Karpas-422 (cell line): ENCODE results near the gene FBXL15. TPM values are rescaled to one million over a fixed set of nuclear protein-coding genes. Genes with fewer than 3 reads are reported as not detected.

Experiments used
- DNase-seq: peaks from one replicate; pipeline ENCODE4 v3.0.0-alpha.2; 2015
- H2AFZ ChIP-seq: fragments of 200-600 bp; sonication (generic); 2 replicates; pipeline ENCODE4 v1.6.1; 2014; ENCODE audit warnings: antibody characterized with exemption, low read length, mixed read lengths
- H3K27ac ChIP-seq: fragments of 200-600 bp; sonication (generic); 2 replicates; pipeline ENCODE4 v1.5.1; 2014; ENCODE audit warnings: mild to moderate bottlenecking, low read length, moderate library complexity
- H3K27me3 ChIP-seq: fragments of 200-600 bp; sonication (generic); 2 replicates; pipeline ENCODE4 v1.6.1; 2014; ENCODE audit warnings: low read length, mixed read lengths
- H3K36me3 ChIP-seq: fragments of 200-600 bp; sonication (generic); 2 replicates; pipeline ENCODE4 v1.6.1; 2014; ENCODE audit warnings: low read length, mixed read lengths; ENCODE audit not compliant: insufficient read depth
- H3K4me1 ChIP-seq: fragments of 200-600 bp; sonication (generic); 2 replicates; pipeline ENCODE4 v1.6.1; 2014; ENCODE audit warnings: mild to moderate bottlenecking, low read length, mixed read lengths
- H3K4me2 ChIP-seq: fragments of 200-600 bp; sonication (generic); 2 replicates; pipeline ENCODE4 v1.6.1; 2014; ENCODE audit warnings: low read length, low read depth, mild to moderate bottlenecking; ENCODE audit not compliant: poor library complexity, severe bottlenecking
- H3K4me3 ChIP-seq: fragments of 200-600 bp; sonication (generic); 2 replicates; pipeline ENCODE4 v1.5.1; 2014; ENCODE audit warnings: mild to moderate bottlenecking, antibody characterized with exemption, low read length, mixed read lengths
- H3K79me2 ChIP-seq: fragments of 200-600 bp; sonication (generic); 2 replicates; pipeline ENCODE4 v1.6.1; 2014; ENCODE audit warnings: mild to moderate bottlenecking, low read length, mixed read lengths
- H3K9ac ChIP-seq: fragments of 200-600 bp; sonication (generic); 2 replicates; pipeline ENCODE4 v1.6.0; 2014; ENCODE audit warnings: low read length
- H3K9me2 ChIP-seq: fragments of 200-600 bp; sonication (generic), shearing (Covaris generic); replicated peaks from 2 replicates; pipeline ENCODE4 v1.6.0; 2014; ENCODE audit warnings: mild to moderate bottlenecking, low read length, moderate library complexity; ENCODE audit not compliant: insufficient read depth
- H3K9me3 ChIP-seq: fragments of 300-700, 200-600 bp; sonication (generic); 2 replicates; pipeline ENCODE4 v1.6.1; 2014; ENCODE audit warnings: low read length, mixed read lengths
- H4K20me1 ChIP-seq: fragments of 200-600 bp; sonication (generic); 2 replicates; pipeline ENCODE4 v1.6.1; 2014; ENCODE audit warnings: mild to moderate bottlenecking, antibody characterized with exemption, low read length, low read depth; ENCODE audit not compliant: insufficient read depth
- total RNA-seq: library from RNA; depleted of rRNA; stranded (reverse); fragments of >200 nt; shearing (Covaris generic); gene quantifications from 2 replicates; pipeline ENCODE4 v1.2.3, GENCODE V29; 2014; ENCODE audit warnings: low replicate concordance

Gene FBXL15
- total RNA-seq, 1 experiment from 2014 or later: 2.4 TPM

DNA sequence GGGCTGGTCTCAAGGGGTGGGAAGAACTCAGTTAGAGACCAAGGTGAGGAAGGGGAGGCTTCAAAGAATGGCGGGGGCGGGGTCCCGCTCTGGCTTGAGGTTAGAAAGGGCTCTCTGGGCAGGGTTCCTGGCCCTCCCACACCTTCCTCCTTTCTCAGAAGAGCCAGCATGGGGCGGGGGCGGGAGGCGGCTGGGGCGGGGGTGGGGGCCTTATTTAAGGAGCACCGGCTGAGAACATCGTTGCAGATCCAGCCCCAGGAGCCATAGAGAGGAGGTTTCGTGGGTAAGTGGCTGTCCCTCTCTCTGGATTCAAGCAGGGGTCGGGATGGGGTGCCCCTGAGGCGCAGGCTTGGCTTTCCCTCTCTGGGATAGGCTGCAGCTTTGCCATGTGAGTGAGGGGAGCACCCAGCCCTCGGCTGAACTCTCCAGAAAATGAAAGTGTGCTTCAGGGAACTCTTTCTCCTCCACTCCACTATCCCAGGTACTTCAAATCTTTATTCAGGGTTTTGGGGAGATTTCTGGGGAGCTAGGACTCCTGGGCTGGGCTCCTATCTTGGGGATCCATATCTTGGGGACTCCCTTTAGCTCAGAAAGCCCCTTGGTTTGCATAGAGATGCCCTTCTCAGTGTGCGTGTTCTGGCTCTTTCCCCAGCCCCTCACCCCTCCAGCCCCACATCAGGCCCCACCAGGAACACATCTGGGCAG lies 15.0 kb downstream of the FBXL15 start:
- H3K79me2 ChIP-seq: peaks cover 13% of the 10 kb centered on the region
- no peak overlapping the region; the same call in 1 of the 2 replicates for H3K4me3 ChIP-seq

DNA sequence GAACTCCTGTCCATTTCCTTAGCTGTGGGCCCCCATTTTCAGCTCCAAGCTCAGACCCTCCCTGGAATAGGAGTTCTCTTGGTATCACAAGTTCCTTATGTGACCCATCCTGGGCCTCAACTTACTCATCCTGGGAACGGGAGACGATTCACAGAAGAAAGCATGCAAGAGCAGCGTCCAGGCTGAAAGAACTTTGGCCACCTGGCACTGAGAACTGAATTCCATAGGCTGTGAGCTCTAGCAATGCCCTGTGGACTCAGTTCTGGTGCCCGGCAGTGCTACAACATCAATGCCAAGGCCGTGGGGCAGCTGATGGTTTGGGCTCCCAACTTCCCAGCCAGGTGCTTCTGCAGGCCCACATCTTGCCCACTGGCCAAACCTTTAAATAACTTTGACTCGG lies 15.7 kb downstream of the FBXL15 start:
- H4K20me1 ChIP-seq: no peaks in the 10 kb centered on the region
- H3K9me2 ChIP-seq: no peaks in the 10 kb centered on the region
- H2AFZ ChIP-seq: no peak overlapping the region
- peaks cover 6% of the 10 kb centered on the region for H3K4me1 ChIP-seq
- H3K9ac ChIP-seq: no peak overlapping the region
- no peak for DNase-seq
- H3K9me3 ChIP-seq: no peaks in the 10 kb centered on the region
- no peak overlapping the region for H3K27ac ChIP-seq
- no peak overlapping the region for H3K4me3 ChIP-seq
- no peaks in the 10 kb centered on the region for H3K27me3 ChIP-seq
- H3K36me3 ChIP-seq: no peaks in the 10 kb centered on the region
- peaks cover 10% of the 10 kb centered on the region for H3K79me2 ChIP-seq
- no peak overlapping the region for H3K4me2 ChIP-seq

More for the DNA sequence above, 15.0 kb downstream of the FBXL15 start:
- no peak for DNase-seq
- peak overlapping the region; percentile 51 for H3K9ac ChIP-seq
- no peaks in the 10 kb centered on the region for H3K27me3 ChIP-seq
- H4K20me1 ChIP-seq: no peaks in the 10 kb centered on the region
- H3K4me2 ChIP-seq: peak overlapping the region; percentile 29
- H2AFZ ChIP-seq: no peak overlapping the region
- no peaks in the 10 kb centered on the region for H3K9me3 ChIP-seq
- no peaks in the 10 kb centered on the region for H3K36me3 ChIP-seq
- no peaks in the 10 kb centered on the region for H3K9me2 ChIP-seq
- peaks cover 6% of the 10 kb centered on the region for H3K4me1 ChIP-seq
- no peak overlapping the region for H3K27ac ChIP-seq

DNA sequence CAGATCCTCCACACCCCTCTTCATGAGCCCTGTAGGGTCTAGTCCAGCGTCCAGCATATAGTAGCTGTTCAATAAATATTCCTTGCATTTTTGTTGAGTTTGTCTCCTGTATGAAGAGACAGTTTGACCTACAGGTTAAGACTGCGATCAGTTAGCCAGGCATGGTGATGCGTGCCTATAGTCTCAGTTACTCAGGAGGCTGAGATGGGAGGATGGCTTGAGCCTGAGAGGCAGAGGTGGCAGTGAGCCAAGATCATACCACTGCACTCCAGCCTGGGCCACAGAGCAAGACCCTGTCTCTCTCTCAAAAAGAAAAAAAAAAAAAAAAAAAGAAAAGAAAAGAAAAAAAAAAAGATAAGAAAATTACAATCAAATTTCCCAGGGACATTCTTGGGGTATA lies 16.9 kb downstream of the FBXL15 start:
- H3K9ac ChIP-seq: no peak overlapping the region
- H4K20me1 ChIP-seq: no peaks in the 10 kb centered on the region
- no peak overlapping the region for H3K27ac ChIP-seq
- no peaks in the 10 kb centered on the region for H3K9me3 ChIP-seq
- no peaks in the 10 kb centered on the region for H3K9me2 ChIP-seq
- 0 out of 2 replicates have a peak, but pooled peaks cover 3% of the 10 kb centered on the region for H3K4me1 ChIP-seq
- H3K79me2 ChIP-seq: no peaks in the 10 kb centered on the region
- H3K4me2 ChIP-seq: no peak overlapping the region
- H3K36me3 ChIP-seq: no peaks in the 10 kb centered on the region
- no peaks in the 10 kb centered on the region for H3K27me3 ChIP-seq
- H2AFZ ChIP-seq: no peak overlapping the region
- no peak for DNase-seq
- H3K4me3 ChIP-seq: no peak overlapping the region

DNA sequence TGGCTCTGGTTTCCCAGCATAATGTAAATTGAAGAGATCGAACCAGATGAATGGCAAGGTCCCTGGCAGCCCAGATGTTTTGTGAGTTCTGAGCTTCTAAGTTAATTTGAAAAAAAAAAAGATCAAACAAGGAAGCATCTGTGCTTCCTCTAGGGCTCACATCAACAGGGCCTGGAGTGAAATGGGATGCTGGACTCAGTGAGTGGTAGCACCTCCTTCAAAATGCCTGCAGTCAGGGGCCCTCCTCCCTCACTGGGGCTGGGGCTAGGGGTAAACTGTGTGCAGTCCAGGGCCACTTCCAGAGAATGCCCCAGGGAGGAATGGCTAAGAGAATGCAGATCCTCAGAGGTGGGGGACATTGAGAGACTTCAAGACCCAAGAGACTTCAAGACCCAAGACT lies 17.7 kb downstream of the FBXL15 start:
- H3K27ac ChIP-seq: no peak overlapping the region
- no peaks in the 10 kb centered on the region for H4K20me1 ChIP-seq
- no peaks in the 10 kb centered on the region for H3K27me3 ChIP-seq
- no peak overlapping the region for H2AFZ ChIP-seq
- DNase-seq: no peak
- no peak overlapping the region for H3K4me2 ChIP-seq
- no peak overlapping the region for H3K4me3 ChIP-seq
- 0 out of 2 replicates have a peak, but pooled peaks cover 3% of the 10 kb centered on the region for H3K4me1 ChIP-seq
- H3K9ac ChIP-seq: no peak overlapping the region
- H3K9me3 ChIP-seq: no peaks in the 10 kb centered on the region
- no peaks in the 10 kb centered on the region for H3K9me2 ChIP-seq
- no peaks in the 10 kb centered on the region for H3K79me2 ChIP-seq
- H3K36me3 ChIP-seq: no peaks in the 10 kb centered on the region

GRCh38 chr10:102444851-102445250 lies 24.2 kb downstream of the FBXL15 start:
- Histone ChIP-seq H3K4me3 (no peak overlapping the region), H3K9me2 (no peaks in the 10 kb centered on the region), H3K79me2 (peaks cover under 1% of the 10 kb centered on the region; the same call in 1 of the 2 replicates), H3K4me1 (peaks cover 7% of the 10 kb centered on the region), H3K9ac (no peak overlapping the region), H2AFZ (no peak overlapping the region), H3K4me2 (no peak overlapping the region), H3K27ac (no peak overlapping the region), H4K20me1 (no peaks in the 10 kb centered on the region), H3K27me3 (no peaks in the 10 kb centered on the region), H3K9me3 (no peaks in the 10 kb centered on the region), H3K36me3 (no peaks in the 10 kb centered on the region)
- no peak for DNase-seq

GRCh38 chr10:102449321-102450123 lies 28.9 kb downstream of the FBXL15 start:
- Histone ChIP-seq H3K27ac (peak overlapping the region; percentile 74), H3K9ac (peak overlapping the region; percentile 90), H3K4me3 (peak overlapping the region; percentile 85)

GRCh38 chr10:102450124-102450373 lies 29.4 kb downstream of the FBXL15 start:
- Histone ChIP-seq H3K79me2 (peaks cover 15% of the 10 kb centered on the region), H3K27ac (peak overlapping the region; percentile 74), H3K36me3 (no peaks in the 10 kb centered on the region), H4K20me1 (no peaks in the 10 kb centered on the region), H2AFZ (peak overlapping the region; percentile 28; the same call in 1 of the 2 replicates), H3K4me1 (peaks cover 40% of the 10 kb centered on the region), H3K9me3 (no peaks in the 10 kb centered on the region), H3K4me3 (peak overlapping the region; percentile 85), H3K27me3 (no peaks in the 10 kb centered on the region), H3K4me2 (peak overlapping the region; percentile 79), H3K9ac (peak overlapping the region; percentile 90), H3K9me2 (no peaks in the 10 kb centered on the region)
- DNase-seq: no peak

More at GRCh38 chr10:102449321-102450123, 28.9 kb downstream of the FBXL15 start:
- Histone ChIP-seq H3K27me3 (no peaks in the 10 kb centered on the region), H3K79me2 (peaks cover 15% of the 10 kb centered on the region), H3K36me3 (no peaks in the 10 kb centered on the region), H2AFZ (peak overlapping the region; percentile 28; the same call in 1 of the 2 replicates), H4K20me1 (no peaks in the 10 kb centered on the region), H3K4me1 (peaks cover 35% of the 10 kb centered on the region), H3K9me2 (no peaks in the 10 kb centered on the region), H3K9me3 (no peaks in the 10 kb centered on the region), H3K4me2 (peak overlapping the region; percentile 79)
- DNase-seq: peak; percentile 91

DNA sequence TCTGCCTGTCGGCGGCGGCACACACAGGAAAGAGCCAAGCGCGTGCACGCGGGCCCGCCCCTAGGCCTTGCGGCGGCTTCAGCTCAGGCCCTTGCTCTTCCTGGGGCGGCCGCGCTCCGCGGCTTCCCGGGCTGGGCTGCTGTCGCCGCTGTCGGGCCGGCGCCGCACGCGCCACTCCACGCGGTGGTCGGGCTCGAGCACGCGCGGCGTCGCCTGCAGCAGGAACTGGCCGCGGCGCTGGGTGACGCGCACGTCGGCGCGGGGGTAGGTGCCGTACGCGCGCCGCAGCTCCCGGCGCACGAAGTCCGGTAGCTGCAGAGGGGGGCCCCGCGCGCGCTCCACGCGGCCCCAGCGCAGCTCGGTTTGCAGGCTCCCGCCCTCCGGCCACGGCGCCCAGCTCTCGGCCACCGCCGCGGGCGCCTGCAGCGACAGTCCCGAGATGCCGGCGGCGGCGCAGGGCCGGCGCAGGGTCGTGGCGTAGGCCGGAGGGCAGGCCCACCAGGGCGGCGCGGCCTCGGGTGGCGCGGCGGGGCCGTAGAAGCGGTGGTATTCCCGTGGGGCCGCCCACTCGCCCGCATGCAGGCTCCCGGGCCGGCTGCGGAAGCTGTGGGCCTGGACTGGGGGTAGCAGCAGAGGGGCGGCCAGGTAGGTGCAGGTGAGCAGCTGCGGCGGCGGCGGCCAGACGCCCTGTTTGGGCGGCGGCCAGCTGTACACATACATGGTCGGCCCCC lies 29.9 kb downstream of the FBXL15 start:
- Histone ChIP-seq H3K4me1 (peaks cover 44% of the 10 kb centered on the region), H3K9me2 (no peaks in the 10 kb centered on the region), H3K4me3 (peak overlapping the region; percentile 85), H3K27me3 (no peaks in the 10 kb centered on the region), H3K79me2 (peaks cover 15% of the 10 kb centered on the region), H3K27ac (peak overlapping the region; percentile 74), H3K36me3 (no peaks in the 10 kb centered on the region), H2AFZ (no peak overlapping the region; the same call in 1 of the 2 replicates), H3K9me3 (no peaks in the 10 kb centered on the region), H4K20me1 (no peaks in the 10 kb centered on the region), H3K9ac (peak overlapping the region; percentile 90), H3K4me2 (peak overlapping the region; percentile 79)
- DNase-seq: peak; percentile 92
